ENCODE measurements around the gene EEIG2.
"Not testable (repeated sequence)": the region's sequence is repeated elsewhere in the genome, so short reads cannot be mapped to it uniquely, and the experiment has no call there.

Gene EEIG2

GRCh38 chr1:108533351-108534083 lies 26.4 kb upstream of the EEIG2 start:
- no peaks in the 10 kb centered on the region for H3K9me3 ChIP-seq (ENCODE audit: control extremely low read depth in 1 of 5, control insufficient read depth in 4 of 5, insufficient read depth in 2 of 5, low read depth in 1 of 5, low read length in 4 of 5)
- DNase-seq, result peak; percentile 76 to 96 (median 92)
- peak overlapping the region in 1 of 2 experiments; percentile 55 for H3K27ac ChIP-seq (ENCODE audit: insufficient read depth in 1 of 2, low read depth in 1 of 2, low read length in 2 of 2, poor library complexity in 1 of 2, severe bottlenecking in 2 of 2)
- H3K4me3 ChIP-seq (ENCODE audit: control insufficient read depth in 1 of 7, extremely low read depth in 1 of 7, insufficient read depth in 4 of 7, low read depth in 2 of 7, low read length in 6 of 7), result no peak overlapping the region
- 58% methylated on average over 7 of the region's 10 CpGs for WGBS (ENCODE audit: insufficient coverage)
- ChIA-PET POLR2A (interaction anchor here (1.0 kb wide), 1 partner anchor 27 kb away, joined by 3 read pairs; the partner anchor contains the start of gene EEIG2), CTCF (interaction anchor here (0.9 to 1.8 kb wide), 7 partner anchors 10 to 110 kb away, joined by 3 to 8 read pairs (median 4); partner anchors contain the start of gene EEIG2)
- no peaks in the 10 kb centered on the region for H3K36me3 ChIP-seq (ENCODE audit: control insufficient read depth in 4 of 4, insufficient read depth in 4 of 4, low read length in 3 of 4)
- H3K4me1 ChIP-seq (ENCODE audit: control extremely low read depth in 1 of 4, control insufficient read depth in 4 of 4, insufficient read depth in 4 of 4, low read length in 3 of 4), result peaks cover 0 to 24% (median 9%) of the 10 kb centered on the region in 4 experiments
- H3K27me3 ChIP-seq (replicated peaks in 2 of 5; ENCODE audit: control insufficient read depth in 4 of 5, insufficient read depth in 5 of 5, low read length in 4 of 5), result no peaks in the 10 kb centered on the region

- H3K36me3 ChIP-seq (ENCODE audit: control insufficient read depth in 4 of 4, insufficient read depth in 4 of 4, low read length in 3 of 4), result no peaks in the 10 kb centered on the region
- no peak for DNase-seq
- H3K4me3 ChIP-seq (ENCODE audit: control insufficient read depth in 1 of 7, extremely low read depth in 1 of 7, insufficient read depth in 4 of 7, low read depth in 2 of 7, low read length in 6 of 7), result no peak overlapping the region
- H3K27me3 ChIP-seq (replicated peaks in 2 of 5; ENCODE audit: control insufficient read depth in 4 of 5, insufficient read depth in 5 of 5, low read length in 4 of 5), result no peaks in the 10 kb centered on the region
- no peak overlapping the region for H3K27ac ChIP-seq (ENCODE audit: insufficient read depth in 1 of 2, low read depth in 1 of 2, low read length in 2 of 2, poor library complexity in 1 of 2, severe bottlenecking in 2 of 2)
- 100% methylated on average over 3 of the region's 3 CpGs for WGBS (ENCODE audit: insufficient coverage)
- no peaks in the 10 kb centered on the region for H3K9me3 ChIP-seq (ENCODE audit: control extremely low read depth in 1 of 5, control insufficient read depth in 4 of 5, insufficient read depth in 2 of 5, low read depth in 1 of 5, low read length in 4 of 5)
- CTCF ChIA-PET, result interaction anchor here (0.8 to 1.8 kb wide), 4 partner anchors 23 to 35 kb away, joined by 3 to 8 read pairs (median 6); partner anchors contain the start of gene EEIG2
- POLR2A ChIA-PET, result interaction anchor here (1.0 kb wide), 1 partner anchor 26 kb away, joined by 3 read pairs; the partner anchor contains the start of gene EEIG2
- H3K4me1 ChIP-seq (ENCODE audit: control extremely low read depth in 1 of 4, control insufficient read depth in 4 of 4, insufficient read depth in 4 of 4, low read length in 3 of 4), result peaks cover 0 to 29% (median 9%) of the 10 kb centered on the region in 4 experiments
Observed at GRCh38 chr1:108534759-108535158, 25.1 kb upstream of the EEIG2 start.

- WGBS (ENCODE audit: insufficient coverage), result 100% methylated on average over 1 of the region's 6 CpGs
- H3K27me3 ChIP-seq (replicated peaks in 2 of 5; ENCODE audit: control insufficient read depth in 4 of 5, insufficient read depth in 5 of 5, low read length in 4 of 5); H3K4me3 ChIP-seq (ENCODE audit: control insufficient read depth in 1 of 7, extremely low read depth in 1 of 7, insufficient read depth in 4 of 7, low read depth in 2 of 7, low read length in 6 of 7); POLR2A ChIA-PET; DNase-seq; H3K27ac ChIP-seq (ENCODE audit: insufficient read depth in 1 of 2, low read depth in 1 of 2, low read length in 2 of 2, poor library complexity in 1 of 2, severe bottlenecking in 2 of 2); H3K9me3 ChIP-seq (ENCODE audit: control extremely low read depth in 1 of 5, control insufficient read depth in 4 of 5, insufficient read depth in 2 of 5, low read depth in 1 of 5, low read length in 4 of 5); H3K36me3 ChIP-seq (ENCODE audit: control insufficient read depth in 4 of 4, insufficient read depth in 4 of 4, low read length in 3 of 4): not testable (repeated sequence)
- CTCF ChIA-PET, result interaction anchor here (1.8 kb wide), 2 partner anchors 23 to 24 kb away, joined by 7 to 8 read pairs; partner anchors contain the start of gene EEIG2
- peaks cover 0 to 29% (median 9%) of the 10 kb centered on the region in 4 experiments for H3K4me1 ChIP-seq (ENCODE audit: control extremely low read depth in 1 of 4, control insufficient read depth in 4 of 4, insufficient read depth in 4 of 4, low read length in 3 of 4)
Observed at GRCh38 chr1:108535315-108535897, 24.5 kb upstream of the EEIG2 start.

GRCh38 chr1:108536021-108536420 lies 23.9 kb upstream of the EEIG2 start:
- DNase-seq; POLR2A ChIA-PET; H3K9me3 ChIP-seq (ENCODE audit: control extremely low read depth in 1 of 5, control insufficient read depth in 4 of 5, insufficient read depth in 2 of 5, low read depth in 1 of 5, low read length in 4 of 5); H3K36me3 ChIP-seq (ENCODE audit: control insufficient read depth in 4 of 4, insufficient read depth in 4 of 4, low read length in 3 of 4); H3K27ac ChIP-seq (ENCODE audit: insufficient read depth in 1 of 2, low read depth in 1 of 2, low read length in 2 of 2, poor library complexity in 1 of 2, severe bottlenecking in 2 of 2); H3K4me3 ChIP-seq (ENCODE audit: control insufficient read depth in 1 of 7, extremely low read depth in 1 of 7, insufficient read depth in 4 of 7, low read depth in 2 of 7, low read length in 6 of 7); CTCF ChIA-PET; H3K27me3 ChIP-seq (replicated peaks in 2 of 5; ENCODE audit: control insufficient read depth in 4 of 5, insufficient read depth in 5 of 5, low read length in 4 of 5): not testable (repeated sequence)
- 94% methylated on average over 14 of the region's 27 CpGs for WGBS (ENCODE audit: insufficient coverage)
- H3K4me1 ChIP-seq (ENCODE audit: control extremely low read depth in 1 of 4, control insufficient read depth in 4 of 4, insufficient read depth in 4 of 4, low read length in 3 of 4), result peaks cover 0 to 29% (median 9%) of the 10 kb centered on the region in 4 experiments

- H3K27me3 ChIP-seq (replicated peaks in 2 of 5; ENCODE audit: control insufficient read depth in 4 of 5, insufficient read depth in 5 of 5, low read length in 4 of 5); POLR2A ChIA-PET; H3K4me3 ChIP-seq (ENCODE audit: control insufficient read depth in 1 of 7, extremely low read depth in 1 of 7, insufficient read depth in 4 of 7, low read depth in 2 of 7, low read length in 6 of 7); DNase-seq; H3K27ac ChIP-seq (ENCODE audit: insufficient read depth in 1 of 2, low read depth in 1 of 2, low read length in 2 of 2, poor library complexity in 1 of 2, severe bottlenecking in 2 of 2); H3K36me3 ChIP-seq (ENCODE audit: control insufficient read depth in 4 of 4, insufficient read depth in 4 of 4, low read length in 3 of 4); H3K9me3 ChIP-seq (ENCODE audit: control extremely low read depth in 1 of 5, control insufficient read depth in 4 of 5, insufficient read depth in 2 of 5, low read depth in 1 of 5, low read length in 4 of 5); CTCF ChIA-PET: not testable (repeated sequence)
- peaks cover 0 to 29% (median 9%) of the 10 kb centered on the region in 4 experiments for H3K4me1 ChIP-seq (ENCODE audit: control extremely low read depth in 1 of 4, control insufficient read depth in 4 of 4, insufficient read depth in 4 of 4, low read length in 3 of 4)
- 100% methylated on average over 1 of the region's 4 CpGs for WGBS (ENCODE audit: insufficient coverage)
Observed at GRCh38 chr1:108536791-108537190, 23.1 kb upstream of the EEIG2 start.

GRCh38 chr1:108537976-108538375 lies 21.9 kb upstream of the EEIG2 start:
- DNase-seq, result peak in 2 of 3 donors; percentile 74 to 79
- no CpG with 5 or more reads among the region's 1 CpG for WGBS (ENCODE audit: insufficient coverage)
- Histone ChIP-seq H3K27ac (ENCODE audit: insufficient read depth in 1 of 2, low read depth in 1 of 2, low read length in 2 of 2, poor library complexity in 1 of 2, severe bottlenecking in 2 of 2) (no peak overlapping the region), H3K27me3 (replicated peaks in 2 of 5; ENCODE audit: control insufficient read depth in 4 of 5, insufficient read depth in 5 of 5, low read length in 4 of 5) (no peaks in the 10 kb centered on the region), H3K9me3 (ENCODE audit: control extremely low read depth in 1 of 5, control insufficient read depth in 4 of 5, insufficient read depth in 2 of 5, low read depth in 1 of 5, low read length in 4 of 5) (no peaks in the 10 kb centered on the region), H3K4me1 (ENCODE audit: control extremely low read depth in 1 of 4, control insufficient read depth in 4 of 4, insufficient read depth in 4 of 4, low read length in 3 of 4) (peaks cover 0 to 29% (median 9%) of the 10 kb centered on the region in 4 experiments), H3K4me3 (ENCODE audit: control insufficient read depth in 1 of 7, extremely low read depth in 1 of 7, insufficient read depth in 4 of 7, low read depth in 2 of 7, low read length in 6 of 7) (peak overlapping the region in 1 of 7 experiments; percentile 6), H3K36me3 (ENCODE audit: control insufficient read depth in 4 of 4, insufficient read depth in 4 of 4, low read length in 3 of 4) (no peaks in the 10 kb centered on the region)
- ChIA-PET POLR2A (no interaction called here), CTCF (interaction anchor here (0.7 to 2.3 kb wide), 2 partner anchors 23 to 134 kb away, joined by 3 to 7 read pairs; no protein-coding TSS in a partner anchor)

- DNase-seq, result no peak
- no CpG with 5 or more reads among the region's 1 CpG for whole genome bisulfite sequencing (ENCODE audit: insufficient coverage)
- no peaks in the 10 kb centered on the region for H3K27me3 ChIP-seq (replicated peaks in 2 of 5; ENCODE audit: control insufficient read depth in 4 of 5, insufficient read depth in 5 of 5, low read length in 4 of 5)
- CTCF ChIA-PET, result no interaction called here
- no peak overlapping the region for H3K4me3 ChIP-seq (ENCODE audit: control insufficient read depth in 1 of 7, extremely low read depth in 1 of 7, insufficient read depth in 4 of 7, low read depth in 2 of 7, low read length in 6 of 7)
- H3K36me3 ChIP-seq (ENCODE audit: control insufficient read depth in 4 of 4, insufficient read depth in 4 of 4, low read length in 3 of 4), result no peaks in the 10 kb centered on the region
- H3K9me3 ChIP-seq (ENCODE audit: control extremely low read depth in 1 of 5, control insufficient read depth in 4 of 5, insufficient read depth in 2 of 5, low read depth in 1 of 5, low read length in 4 of 5), result no peaks in the 10 kb centered on the region
- no peak overlapping the region for H3K27ac ChIP-seq (ENCODE audit: insufficient read depth in 1 of 2, low read depth in 1 of 2, low read length in 2 of 2, poor library complexity in 1 of 2, severe bottlenecking in 2 of 2)
- peaks cover 0 to 23% (median 6%) of the 10 kb centered on the region in 4 experiments for H3K4me1 ChIP-seq (ENCODE audit: control extremely low read depth in 1 of 4, control insufficient read depth in 4 of 4, insufficient read depth in 4 of 4, low read length in 3 of 4)
- POLR2A ChIA-PET, result no interaction called here
Observed at GRCh38 chr1:108540977-108541376, 18.9 kb upstream of the EEIG2 start.

Measured in common myeloid progenitor, CD34-positive (primary cell).